Parathyroid adenoma (tissue), 2 donors: ENCODE results near the gene SRC.
A peak's percentile ranks its signal among the peaks of the same experiment; 100 is the strongest.
"Not testable (repeated sequence)": the region's sequence is repeated elsewhere in the genome, so short reads cannot be mapped to it uniquely, and the experiment has no call there.

ENCODE experiments used
- H2AFZ ChIP-seq: fragments of 300-600 bp; sonication (generic); one replicate; pipeline ENCODE4 v1.7.0; 2017; ENCODE audit warnings: antibody characterized with exemption, mild to moderate bottlenecking
- H3K27ac ChIP-seq: fragments of 300-600 bp; sonication (generic); one replicate; pipeline ENCODE4 v1.7.0; 2017
- H3K27me3 ChIP-seq: fragments of 300-600 bp; sonication (generic); one replicate; pipeline ENCODE4 v1.7.0; 2017; ENCODE audit warnings: low read length; ENCODE audit not compliant: control insufficient read depth, insufficient read depth
- H3K36me3 ChIP-seq: fragments of 300-600 bp; sonication (generic); one replicate; pipeline ENCODE4 v1.7.0; 2017; ENCODE audit warnings: low read length; ENCODE audit not compliant: control insufficient read depth, insufficient read depth
- H3K4me1 ChIP-seq: fragments of 300-600 bp; sonication (generic); one replicate; pipeline ENCODE4 v1.7.0; 2017; ENCODE audit warnings: control low read depth
- H3K4me2 ChIP-seq: fragments of 300-600 bp; sonication (generic); one replicate; pipeline ENCODE4 v1.7.0; 2017; ENCODE audit warnings: low read length
- H3K4me3 ChIP-seq: fragments of 300-600 bp; sonication (generic); one replicate; pipeline ENCODE4 v1.7.0; 2017; ENCODE audit warnings: low read depth, low read length
- H3K79me2 ChIP-seq: fragments of 300-600 bp; sonication (generic); one replicate; pipeline ENCODE4 v1.7.0; 2017; ENCODE audit warnings: control low read depth
- H3K9ac ChIP-seq: fragments of 300-600 bp; sonication (generic); one replicate; pipeline ENCODE4 v1.7.0; 2017; ENCODE audit warnings: mild to moderate bottlenecking
- H3K9me3 ChIP-seq: fragments of 300-600 bp; sonication (generic); one replicate; pipeline ENCODE4 v1.7.0; 2017; ENCODE audit warnings: low read length; ENCODE audit not compliant: control insufficient read depth
- CTCF ChIP-seq: fragments of 300-600 bp; sonication (generic); IDR thresholded peaks from one replicate; pipeline ENCODE4 v1.7.0; 2017; ENCODE audit warnings: antibody characterized with exemption, mild to moderate bottlenecking
- donor health status: primary hyperparathyroidism.

The SRC gene

GRCh38 chr20:37336369-37337207, 9.4 kb upstream of the SRC start:
- H2AFZ ChIP-seq, result peak overlapping the region; percentile 63
- no peak overlapping the region for H3K27ac ChIP-seq
- no peaks in the 10 kb centered on the region for H3K9me3 ChIP-seq
- no peaks in the 10 kb centered on the region for H3K79me2 ChIP-seq
- TF ChIP-seq CTCF, result no peak
- H3K4me2 ChIP-seq, result no peak overlapping the region
- no peak overlapping the region for H3K9ac ChIP-seq
- no peaks in the 10 kb centered on the region for H3K27me3 ChIP-seq
- H3K4me1 ChIP-seq, result peaks cover 8% of the 10 kb centered on the region
- no peaks in the 10 kb centered on the region for H3K36me3 ChIP-seq
- no peak overlapping the region for H3K4me3 ChIP-seq

- no peaks in the 10 kb centered on the region for H3K9me3 ChIP-seq
- no peaks in the 10 kb centered on the region for H3K27me3 ChIP-seq
- no peak for TF ChIP-seq CTCF
- no peaks in the 10 kb centered on the region for H3K79me2 ChIP-seq
- no peak overlapping the region for H2AFZ ChIP-seq
- H3K4me1 ChIP-seq, result peaks cover 8% of the 10 kb centered on the region
- H3K4me2 ChIP-seq, result no peak overlapping the region
- H3K36me3 ChIP-seq, result no peaks in the 10 kb centered on the region
- no peak overlapping the region for H3K9ac ChIP-seq
- H3K4me3 ChIP-seq, result no peak overlapping the region
- H3K27ac ChIP-seq, result no peak overlapping the region
Observed at GRCh38 chr20:37337208-37337991, 8.5 kb upstream of the SRC start.

GRCh38 chr20:37338380-37338779, 7.6 kb upstream of the SRC start:
- H3K36me3 ChIP-seq, H3K9me3 ChIP-seq, H3K4me3 ChIP-seq, H3K27ac ChIP-seq, H3K4me2 ChIP-seq, H3K79me2 ChIP-seq, H3K9ac ChIP-seq, H3K4me1 ChIP-seq, H3K27me3 ChIP-seq, H2AFZ ChIP-seq: not testable (repeated sequence)

GRCh38 chr20:37339208-37339607, 6.7 kb upstream of the SRC start:
- no peak for TF ChIP-seq CTCF
- Histone ChIP-seq H3K27me3 (no peaks in the 10 kb centered on the region), H3K36me3 (no peaks in the 10 kb centered on the region), H3K4me3 (no peak overlapping the region), H3K4me2 (no peak overlapping the region), H2AFZ (no peak overlapping the region), H3K9ac (no peak overlapping the region), H3K79me2 (no peaks in the 10 kb centered on the region), H3K4me1 (peaks cover 8% of the 10 kb centered on the region), H3K27ac (no peak overlapping the region), H3K9me3 (no peaks in the 10 kb centered on the region)

GRCh38 chr20:37339764-37340109, 6.2 kb upstream of the SRC start:
- not testable (repeated sequence) for H3K9me3 ChIP-seq, H3K27ac ChIP-seq, H3K9ac ChIP-seq, H3K4me2 ChIP-seq, H2AFZ ChIP-seq, H3K4me1 ChIP-seq, H3K79me2 ChIP-seq, H3K4me3 ChIP-seq, H3K36me3 ChIP-seq, H3K27me3 ChIP-seq
